SK-N-SH (cell line): ENCODE data around the gene OR2T34. TPM values are rescaled to one million over a fixed set of nuclear protein-coding genes. Genes with fewer than 3 reads are reported as not detected.

ENCODE experiments used
- CTCF ChIA-PET: fragments of 300-600, 350-600 bp; formaldehyde crosslinking; extraction: SDS; loops from one replicate; lab custom pipeline; 2021; lab: Yijun Ruan, JAX
- POLR2A ChIA-PET: fragments of 350-600 bp; sonication (Branson Sonifier 250); formaldehyde crosslinking; extraction: SDS; loops from one replicate; lab custom pipeline; 2020; ENCODE audit warnings: antibody characterized with exemption, inconsistent platforms; lab: Yijun Ruan, JAX
- DNase-seq: peaks from one replicate; pipeline ENCODE4 v3.0.0; 2012
- H2AFZ ChIP-seq: fragments of 200-600 bp; sonication (generic); 2 replicates; pipeline ENCODE4 v1.8.1; 2016; ENCODE audit warnings: antibody characterized with exemption, mild to moderate bottlenecking, low read depth
- H3F3A ChIP-seq: fragments of 200-600 bp; sonication (generic); replicated peaks from 2 replicates; pipeline ENCODE3; 2016; ENCODE audit warnings: antibody characterized with exemption, mild to moderate bottlenecking; ENCODE audit not compliant: insufficient read depth
- H3K27ac ChIP-seq, 2 experiments: fragments of 200-500 bp in 1 of 2; fragments of 200-600 bp in 1 of 2; sonication (Bioruptor generic) in 1 of 2; sonication (generic), shearing (Covaris generic) in 1 of 2; 2 replicates each; pipeline versions ENCODE4 v1.5.1 to v1.6.1; 2014 to 2016; ENCODE audit warnings: low read depth in 2 of 2, inconsistent platforms in 1 of 2, low read length in 1 of 2, mild to moderate bottlenecking in 1 of 2, mixed read lengths in 1 of 2
- H3K27me3 ChIP-seq: fragments of 200-600 bp; sonication (generic), shearing (Covaris generic); 2 replicates; pipeline ENCODE4 v1.6.1; 2016; ENCODE audit warnings: mixed run types; ENCODE audit not compliant: insufficient read depth
- H3K36me3 ChIP-seq, 2 experiments: fragments of 200-500 bp in 1 of 2; fragments of 200-600 bp in 1 of 2; sonication (Bioruptor generic) in 1 of 2; sonication (generic) in 1 of 2; replicated peaks in 1 of 2; 2 replicates each; pipeline versions ENCODE3 to v1.5.1; 2014 to 2016; ENCODE audit warnings: low read length in 1 of 2, mild to moderate bottlenecking in 1 of 2; ENCODE audit not compliant: insufficient read depth in 2 of 2, control insufficient read depth in 1 of 2
- H3K4me1 ChIP-seq, 2 experiments: fragments of 200-500 bp in 1 of 2; fragments of 200-600 bp in 1 of 2; sonication (Bioruptor generic) in 1 of 2; sonication (generic), shearing (Covaris generic) in 1 of 2; 2 replicates each; pipeline versions ENCODE4 v1.5.1 to v1.6.1; 2014 to 2016; ENCODE audit warnings: low read depth in 1 of 2, low read length in 1 of 2, mixed run types in 1 of 2; ENCODE audit not compliant: insufficient read depth in 2 of 2, control insufficient read depth in 1 of 2
- H3K4me2 ChIP-seq: fragments of 200-600 bp; sonication (generic), shearing (Covaris generic); 2 replicates; pipeline ENCODE4 v1.6.1; 2017; ENCODE audit warnings: mixed run types
- H3K4me3 ChIP-seq, 2 experiments: fragments of 200-500 bp in 1 of 2; fragments of 200-600 bp in 1 of 2; sonication (Bioruptor generic) in 1 of 2; sonication (generic), shearing (Covaris generic) in 1 of 2; 2 replicates each; pipeline versions ENCODE4 v1.5.1 to v1.8.1; 2014 to 2016; ENCODE audit warnings: low read depth in 2 of 2, inconsistent platforms in 1 of 2, low read length in 1 of 2, mild to moderate bottlenecking in 1 of 2, mixed read lengths in 1 of 2, moderate library complexity in 1 of 2
- H3K79me2 ChIP-seq: fragments of 200-600 bp; sonication (generic); 2 replicates; pipeline ENCODE4 v1.8.1; 2017; ENCODE audit warnings: mild to moderate bottlenecking; ENCODE audit not compliant: insufficient read depth
- H3K9ac ChIP-seq: fragments of 200-600 bp; sonication (generic); 2 replicates; pipeline ENCODE4 v1.6.1; 2017; ENCODE audit warnings: mixed run types
- H3K9me2 ChIP-seq: fragments of 200-600 bp; sonication (generic); 2 replicates; pipeline ENCODE4 v1.6.1; 2017; ENCODE audit warnings: mixed run types
- H3K9me3 ChIP-seq: fragments of 200-600 bp; sonication (generic); 2 replicates; pipeline ENCODE4 v1.6.1; 2017; ENCODE audit warnings: mixed run types, mild to moderate bottlenecking, moderate library complexity
- H4K20me1 ChIP-seq: fragments of 200-600 bp; sonication (generic); 2 replicates; pipeline ENCODE4 v1.6.1; 2017; ENCODE audit warnings: mild to moderate bottlenecking, mixed run types; ENCODE audit not compliant: insufficient read depth
- CHD2 ChIP-seq: fragments of 150-350 bp; IDR thresholded peaks from 2 replicates; pipeline ENCODE4 v1.6.1; 2018; ENCODE audit warnings: low read length; ENCODE audit not compliant: partially characterized antibody
- CTCF ChIP-seq: fragments of 200-600 bp; sonication (generic); IDR thresholded peaks from 2 replicates; pipeline ENCODE4 v1.6.1; 2017; ENCODE audit warnings: antibody characterized with exemption, mild to moderate bottlenecking, moderate library complexity
- FOXJ3 ChIP-seq: sonication (generic); formaldehyde crosslinking; IDR thresholded peaks from 2 replicates; pipeline ENCODE4 v1.5.1; 2020; ENCODE audit warnings: mild to moderate bottlenecking, missing genetic modification reagents
- GATA2 ChIP-seq: sonication (generic); formaldehyde crosslinking; IDR thresholded peaks from 2 replicates; pipeline ENCODE4 v1.5.0; 2020; ENCODE audit warnings: mild to moderate bottlenecking, missing genetic modification reagents
- MAX ChIP-seq: IDR thresholded peaks from 2 replicates; pipeline ENCODE4 v1.4.0; 2012; ENCODE audit warnings: low read depth
- MXI1 ChIP-seq: IDR thresholded peaks from 2 replicates; pipeline ENCODE4 v1.6.1; 2012; ENCODE audit warnings: mild to moderate bottlenecking, low read depth, low read length, improper control_type of control experiment
- NFIC ChIP-seq: IDR thresholded peaks from 2 replicates; pipeline ENCODE4 v1.4.0; 2012; ENCODE audit warnings: borderline replicate concordance
- NRF1 ChIP-seq: IDR thresholded peaks from 2 replicates; pipeline ENCODE4 v1.6.1; 2012; ENCODE audit warnings: low read depth, mild to moderate bottlenecking, low read length
- REST ChIP-seq: IDR thresholded peaks from 2 replicates; pipeline ENCODE4 v1.6.1; 2012; ENCODE audit warnings: mild to moderate bottlenecking, low read depth, low read length, moderate library complexity
- RXRA ChIP-seq: IDR thresholded peaks from 2 replicates; pipeline ENCODE4 v1.4.0; 2012; ENCODE audit warnings: low read depth, mild to moderate bottlenecking, borderline replicate concordance
- SIN3A ChIP-seq: IDR thresholded peaks from 2 replicates; pipeline ENCODE4 v1.6.1; 2012; ENCODE audit warnings: low read depth, mild to moderate bottlenecking, low read length, moderate library complexity, borderline replicate concordance
- SMC3 ChIP-seq: IDR thresholded peaks from 2 replicates; pipeline ENCODE4 v1.6.1; 2012; ENCODE audit warnings: low read depth, low read length, improper control_type of control experiment
- TCF12 ChIP-seq: IDR thresholded peaks from 2 replicates; pipeline ENCODE4 v1.4.0; 2012
- USF1 ChIP-seq: IDR thresholded peaks from 2 replicates; pipeline ENCODE4 v1.4.0; 2012; ENCODE audit warnings: low read depth, borderline replicate concordance
- USF2 ChIP-seq: fragments of 150-350 bp; IDR thresholded peaks from 2 replicates; pipeline ENCODE4 v1.6.1; 2017; ENCODE audit warnings: antibody characterized with exemption, low read length, low read depth, borderline replicate concordance
- YY1 ChIP-seq: IDR thresholded peaks from 2 replicates; pipeline ENCODE4 v1.4.0; 2012; ENCODE audit warnings: low read depth, mild to moderate bottlenecking
- WGBS: methylation state at CpG from one replicate; pipeline ENCODE4 v1.1.6; 2017; ENCODE audit warnings: low lambda C conversion rate; 5-methylcytosine and 5-hydroxymethylcytosine counted together
- polyA plus RNA-seq, 3 experiments: library from polyadenylated mRNA; depleted of rRNA; stranded (reverse); fragments of >200 nt; gene quantifications; 2 replicates each; pipeline ENCODE4 v1.2.3, GENCODE V29; 2012

OR2T34 gene
- polyA plus RNA-seq, 1 of the 3 experiments (the other 2 are of a cell fraction) = not detected

- 5% methylated on average over 8 of the region's 8 CpGs for WGBS
- H3K4me3 ChIP-seq = no peak overlapping the region
- H3F3A ChIP-seq = no peaks in the 10 kb centered on the region
- no peaks in the 10 kb centered on the region for H3K4me1 ChIP-seq
- no peak for TF ChIP-seq MAX
- TF ChIP-seq SIN3A = no peak
- H3K9me2 ChIP-seq = no peaks in the 10 kb centered on the region
- no peaks in the 10 kb centered on the region for H4K20me1 ChIP-seq
- 0 out of 2 replicates have a peak overlapping the region, but pooled peaks have one; percentile 9 for H2AFZ ChIP-seq
- H3K9me3 ChIP-seq = no peaks in the 10 kb centered on the region
- no peak overlapping the region for H3K27ac ChIP-seq
- no peak overlapping the region for H3K4me2 ChIP-seq
- ChIA-PET POLR2A (no interaction called here), CTCF (no interaction called here)
- H3K27me3 ChIP-seq = no peaks in the 10 kb centered on the region
- H3K79me2 ChIP-seq = no peaks in the 10 kb centered on the region
- no peaks in the 10 kb centered on the region for H3K36me3 ChIP-seq
- no peak overlapping the region for H3K9ac ChIP-seq
- no peak for DNase-seq
Measured at GRCh38 chr1:248599396-248599795, 24.8 kb upstream of the OR2T34 start.

GRCh38 chr1:248597589-248597988 lies 23.0 kb upstream of the OR2T34 start, which contains the start of gene OR2T10:
Gene OR2T10, minus strand, starts transcription at chr1:248597700. Its CDS starts 3,932 bp downstream, at chr1:248593768.
- H3K36me3 ChIP-seq = no peaks in the 10 kb centered on the region
- no peaks in the 10 kb centered on the region for H3K79me2 ChIP-seq
- no peak within 1 kb of the TSS for H2AFZ ChIP-seq
- H3K27ac ChIP-seq = no peak within 1 kb of the TSS
- H3K4me1 ChIP-seq = no peaks in the 10 kb centered on the region
- ChIA-PET CTCF (no interaction called here), POLR2A (no interaction called here)
- WGBS = under 1% methylated on average over 6 of the region's 6 CpGs
- no peak for DNase-seq
- H3K9me3 ChIP-seq = no peaks in the 10 kb centered on the region
- H4K20me1 ChIP-seq = no peaks in the 10 kb centered on the region
- no peaks in the 10 kb centered on the region for H3K27me3 ChIP-seq
- no peak within 1 kb of the TSS for H3K9ac ChIP-seq
- H3K4me2 ChIP-seq = no peak within 1 kb of the TSS
- no peaks in the 10 kb centered on the region for H3K9me2 ChIP-seq
- no peak within 1 kb of the TSS for H3K4me3 ChIP-seq
- no peaks in the 10 kb centered on the region for H3F3A ChIP-seq
- TF ChIP-seq RXRA = no peak
- TF ChIP-seq YY1 = no peak
- TF ChIP-seq CTCF = no peak
- TF ChIP-seq USF2 = no peak
- TF ChIP-seq TCF12 = no peak
- TF ChIP-seq USF1 = no peak
- no peak for TF ChIP-seq GATA2 (CRISPR knock-in tag)
- no peak for TF ChIP-seq NFIC
- TF ChIP-seq CHD2 = no peak
- no peak for TF ChIP-seq REST
- no peak for TF ChIP-seq MXI1
- TF ChIP-seq SMC3 = no peak
- TF ChIP-seq NRF1 = no peak
- no peak for TF ChIP-seq FOXJ3 (CRISPR knock-in tag)
